Cerebellar cortex (tissue), 1 donor: Measurements from ENCODE around the gene C2orf92.

ENCODE experiments used
- DNase-seq: peaks from one replicate; pipeline ENCODE4 v3.0.0-alpha.2; 2015; ENCODE audit warnings: low spot score

Gene C2orf92

DNA sequence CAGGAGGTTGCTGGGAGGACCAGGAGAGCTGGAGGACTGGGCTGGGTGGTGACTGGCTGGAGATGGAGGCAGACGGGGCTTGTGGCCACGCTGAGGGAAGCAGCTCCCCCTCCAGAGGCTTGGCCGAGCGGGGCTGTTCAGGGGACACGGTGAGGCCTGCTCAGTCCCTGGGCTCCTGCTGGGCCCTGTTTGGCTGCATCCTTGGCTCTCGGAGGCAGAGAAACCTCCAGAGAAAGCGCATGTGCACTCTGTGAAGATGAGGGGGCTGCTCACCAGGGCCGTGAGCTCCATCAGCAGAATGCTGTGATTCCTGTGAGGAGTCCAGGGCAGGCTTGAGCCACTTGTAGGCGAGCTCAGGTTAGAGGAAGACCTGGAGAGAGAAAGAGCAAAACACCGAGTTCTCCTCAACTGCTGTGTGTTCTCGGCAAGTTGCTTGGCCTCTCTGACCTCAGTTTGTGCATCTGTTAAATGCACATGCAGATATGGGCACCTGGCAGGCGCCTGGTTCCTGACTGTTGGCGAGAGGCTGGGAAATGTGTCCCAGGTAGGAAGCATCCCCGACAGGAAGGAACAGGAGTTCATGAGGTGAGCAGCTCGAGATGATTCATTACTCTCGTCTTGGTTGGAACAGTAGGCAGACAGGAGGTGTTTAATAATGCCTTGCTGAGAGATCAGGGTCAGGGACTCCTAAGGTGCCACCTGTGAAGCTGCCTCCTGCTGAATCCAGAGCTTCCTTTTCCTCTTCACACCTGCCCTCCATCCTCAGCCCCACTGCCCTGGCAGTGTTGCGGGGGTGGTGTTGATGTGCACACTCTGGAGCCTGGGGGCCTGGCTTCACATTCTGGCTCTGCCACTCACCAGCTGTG is 44.8 kb downstream of the C2orf92 start:
- no peak for DNase-seq

DNA sequence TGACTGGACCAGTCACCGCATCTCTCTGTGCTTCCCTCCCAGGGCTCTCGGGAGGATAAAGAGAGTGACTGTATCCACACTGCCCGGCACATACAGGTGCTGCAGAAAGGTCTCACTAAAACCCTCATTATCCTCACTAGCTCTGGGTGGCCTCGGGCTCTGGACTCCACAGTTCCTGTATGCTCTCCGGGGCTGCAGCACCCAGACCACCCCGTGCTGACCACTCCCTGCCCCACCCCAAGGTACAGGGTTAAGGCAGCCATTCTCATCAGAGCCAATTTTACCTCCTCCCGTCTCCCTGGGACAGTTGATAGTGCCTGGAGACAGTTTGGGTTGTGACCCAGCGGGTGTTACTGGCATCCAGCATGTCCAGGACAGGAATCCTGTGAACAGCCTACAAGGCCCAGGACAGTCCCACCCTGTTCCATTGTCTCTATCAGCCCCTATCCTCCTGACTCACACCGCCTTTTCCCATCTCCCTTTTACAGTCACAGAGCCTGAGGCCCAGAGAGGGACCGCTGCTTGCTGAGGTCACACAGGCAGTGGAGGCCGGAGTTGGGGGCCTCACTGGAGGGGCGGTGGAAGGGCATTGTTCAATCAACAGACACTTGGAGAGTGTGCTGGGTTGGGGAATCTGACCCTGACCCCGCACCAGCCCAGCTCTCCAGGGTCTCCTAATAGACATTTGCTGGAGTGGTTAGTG is 45.6 kb downstream of the C2orf92 start:
- DNase-seq = no peak

DNA sequence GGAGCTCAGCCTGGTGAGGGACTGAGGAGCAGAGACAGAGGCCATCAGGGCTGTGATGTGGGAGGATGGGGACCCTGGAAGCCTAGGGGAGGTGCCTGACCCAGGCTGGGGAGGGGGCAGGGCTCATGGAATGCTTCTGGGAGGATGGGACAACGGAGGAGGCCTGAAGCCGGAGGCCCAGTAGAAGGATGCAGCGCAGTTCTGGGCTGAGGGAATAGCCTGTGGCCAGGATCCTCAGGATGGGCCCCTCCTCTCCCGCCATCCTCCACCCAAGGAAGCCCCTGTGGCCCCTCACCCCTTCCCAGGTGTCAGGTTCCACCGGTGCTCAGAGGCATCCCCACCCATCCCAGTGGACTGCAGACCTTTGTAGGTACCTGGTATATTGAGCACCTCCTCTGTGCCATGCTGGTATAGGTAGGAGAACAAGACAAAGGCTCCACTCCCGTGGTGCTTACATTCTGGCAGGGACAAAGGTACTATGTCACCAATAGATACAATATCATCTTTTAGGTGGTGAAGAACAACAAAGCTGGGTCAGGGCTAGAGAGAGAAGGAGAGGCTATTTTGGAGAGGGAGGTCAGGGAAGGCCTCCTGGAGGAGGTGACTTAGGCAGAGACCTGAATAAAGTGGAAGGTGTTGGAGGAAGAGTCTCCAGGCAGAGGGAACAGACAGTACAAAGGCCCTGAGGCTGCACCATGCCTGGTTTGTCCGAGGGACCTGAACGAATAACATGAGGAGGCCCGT is 46.6 kb downstream of the C2orf92 start:
- no peak for DNase-seq

DNA sequence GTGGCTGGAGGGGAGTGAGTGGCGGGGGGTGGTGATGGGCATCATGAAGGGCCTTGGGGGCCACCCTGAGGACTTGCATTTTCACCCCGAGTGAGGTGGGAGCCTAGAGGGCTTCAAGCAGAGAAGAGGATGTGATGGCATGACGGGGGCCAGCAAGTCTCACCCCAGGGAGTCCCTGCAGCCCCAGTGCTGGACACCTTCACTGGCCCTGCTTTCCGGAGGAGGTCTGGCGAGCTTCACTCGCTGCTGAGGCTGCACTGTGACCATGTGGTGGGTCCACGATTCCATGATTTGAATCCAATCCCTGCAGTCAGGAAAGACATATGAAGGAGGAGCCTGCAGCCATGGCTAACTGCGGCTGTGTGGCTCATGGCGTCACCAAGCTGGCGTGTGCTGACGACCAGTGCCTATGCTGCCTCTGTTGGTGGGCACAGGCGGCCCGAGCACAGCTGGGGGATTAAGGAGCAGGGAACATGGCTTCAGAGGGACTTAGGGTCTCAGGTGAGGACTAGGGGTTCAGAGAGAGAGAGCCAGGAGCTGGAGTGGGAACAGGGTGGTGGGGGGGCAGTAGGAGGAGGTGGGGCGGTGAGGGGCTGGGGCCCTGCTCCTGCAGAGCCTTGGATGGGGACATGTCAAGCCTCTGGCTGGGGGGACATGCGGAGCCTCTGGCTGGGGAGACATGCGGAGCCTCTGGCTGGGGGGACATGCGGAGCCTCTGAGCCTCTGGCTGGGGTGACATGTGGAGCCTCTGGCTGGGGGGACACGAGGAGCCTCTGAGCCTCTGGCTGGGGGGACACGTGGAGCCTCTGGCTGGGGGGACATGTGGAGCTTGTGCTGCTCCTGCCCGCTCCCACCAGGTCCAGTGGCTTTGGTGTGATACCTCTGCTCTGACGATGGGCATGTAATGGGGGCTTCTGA is 47.4 kb downstream of the C2orf92 start:
- no peak for DNase-seq

DNA sequence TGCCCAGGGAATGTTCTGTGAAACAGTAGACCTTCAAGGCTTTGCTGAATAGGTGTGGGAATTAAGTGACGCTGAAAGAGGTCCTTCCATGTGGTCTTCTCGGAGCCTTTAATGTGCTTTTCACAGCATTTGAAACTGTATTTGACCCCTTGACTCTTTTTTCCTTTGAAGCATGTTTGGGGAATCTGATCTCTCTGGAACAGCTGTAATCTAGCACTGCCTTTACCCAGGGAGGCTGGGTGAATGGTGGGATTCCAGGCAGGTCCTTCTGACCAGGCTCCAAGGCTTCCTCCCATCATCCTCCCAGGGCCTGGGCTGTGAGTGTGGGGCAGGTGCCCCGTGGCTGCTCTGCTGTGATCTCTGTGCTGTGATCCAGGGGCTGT is 48.1 kb downstream of the C2orf92 start:
- no peak for DNase-seq

DNA sequence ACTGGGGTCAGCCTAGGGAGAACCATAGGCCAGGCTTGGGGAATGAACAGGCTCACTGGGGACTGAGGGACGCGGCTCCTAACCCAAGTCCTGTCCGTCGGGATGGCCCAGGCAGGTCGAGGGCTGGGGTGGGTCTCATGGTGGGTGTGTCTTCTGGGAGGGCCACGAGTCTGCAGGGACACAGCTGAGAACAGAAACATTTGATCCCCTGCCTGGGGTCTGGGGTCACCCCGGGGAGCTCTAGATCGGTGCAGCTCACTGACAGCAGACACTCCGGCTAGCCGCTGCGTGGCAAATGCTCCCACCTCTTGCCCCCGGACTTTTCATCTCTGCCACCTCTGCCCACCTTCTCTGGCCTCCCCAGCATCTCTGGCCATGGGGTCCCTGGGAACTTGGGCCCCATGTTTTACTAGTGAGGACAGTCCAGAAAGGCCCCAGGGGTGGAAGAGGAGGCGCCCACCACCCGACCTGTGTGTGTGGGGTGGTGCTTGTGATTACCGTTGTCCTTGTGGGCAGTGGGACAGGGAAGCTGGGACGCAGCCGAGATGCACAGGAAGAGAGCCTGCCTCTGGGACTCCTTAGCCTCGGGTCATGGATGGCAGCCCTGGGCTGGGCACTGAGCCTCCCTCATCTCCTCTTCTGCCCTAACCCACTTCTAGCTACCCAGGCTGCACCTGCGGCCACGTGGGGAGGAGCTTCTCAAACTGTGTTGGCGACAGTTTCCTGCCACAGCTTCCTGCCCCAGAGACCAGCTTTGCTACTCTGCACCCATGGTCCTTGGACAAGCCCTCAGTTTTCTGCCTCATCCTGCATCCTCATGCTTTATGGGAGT is 48.8 kb downstream of the C2orf92 start:
- DNase-seq = no peak

DNA sequence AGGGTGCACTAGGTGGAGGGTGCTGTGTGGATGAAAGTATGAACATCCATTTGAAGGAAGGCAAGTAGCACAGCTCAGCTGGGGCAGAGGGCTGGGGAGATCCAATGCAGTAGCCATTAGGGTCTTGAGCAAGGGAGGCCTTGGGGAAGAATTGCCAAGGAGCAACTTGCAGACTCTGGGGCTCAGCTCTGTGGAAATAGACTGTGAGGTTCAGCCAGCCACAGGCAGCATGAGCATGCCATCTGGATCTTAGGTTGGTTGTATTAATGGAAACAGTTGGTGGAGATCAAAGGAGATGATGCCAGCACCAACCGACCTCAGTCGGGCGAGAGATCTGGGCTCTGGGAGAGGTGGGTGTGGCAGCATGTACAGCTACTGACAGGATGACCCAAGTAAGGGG is 49.4 kb downstream of the C2orf92 start:
- no peak for DNase-seq

DNA sequence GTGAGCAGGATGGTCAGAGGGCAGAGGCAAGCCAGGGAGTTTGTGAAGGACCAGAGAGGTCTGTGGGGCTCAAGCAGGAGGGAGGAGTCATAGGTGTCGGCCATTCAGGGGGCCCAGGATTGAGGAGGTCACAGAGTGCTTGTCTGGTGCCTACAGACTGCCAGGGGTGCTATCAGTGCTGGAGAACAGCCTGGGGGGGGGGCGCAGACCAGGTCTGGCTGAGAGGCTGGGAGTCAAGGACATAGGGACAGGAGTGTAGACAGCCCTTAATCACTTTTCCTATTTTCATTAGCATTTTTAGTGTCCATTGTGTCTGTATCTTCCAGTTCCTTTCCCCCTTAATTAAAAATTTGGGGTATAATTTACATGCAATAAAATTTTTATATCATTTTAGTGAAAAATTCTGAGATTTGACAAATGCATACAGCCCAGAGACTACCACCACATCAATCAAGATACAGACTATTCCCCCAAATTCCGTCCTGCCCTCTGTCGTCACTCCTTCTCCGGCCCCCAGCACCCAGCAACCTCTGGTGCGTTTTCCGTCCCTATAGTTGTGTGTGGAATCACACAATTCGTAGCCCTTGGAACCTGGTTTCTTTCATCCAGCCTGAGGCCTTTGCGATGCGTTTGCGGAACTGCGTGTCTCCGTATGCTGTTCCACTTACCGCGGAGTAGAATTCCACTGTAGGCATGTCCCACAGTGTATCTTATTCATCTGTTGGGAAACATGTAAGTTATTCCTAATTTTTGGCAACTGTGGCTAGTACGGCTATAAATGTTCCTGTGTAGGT is 50.0 kb downstream of the C2orf92 start:
- DNase-seq = no peak

DNA sequence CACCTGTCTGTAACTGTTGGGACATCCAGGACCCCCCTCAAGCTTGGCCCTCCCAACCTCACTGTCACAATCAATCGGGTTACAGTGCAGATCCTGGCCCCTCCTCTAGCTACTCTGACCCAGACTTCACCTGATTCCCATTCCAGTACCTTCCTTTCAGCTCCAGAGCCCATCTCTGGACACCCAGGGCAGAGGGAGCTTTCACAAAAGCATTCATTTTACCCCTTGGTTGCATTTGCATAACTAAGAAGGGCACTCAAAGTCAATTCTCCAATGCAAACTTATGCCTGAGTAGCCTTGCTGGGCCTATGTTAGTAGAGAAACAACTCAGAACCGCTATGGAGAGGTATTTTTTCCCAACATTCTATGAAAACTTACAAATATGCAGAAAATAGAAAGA is 51.2 kb downstream of the C2orf92 start:
- DNase-seq = no peak

DNA sequence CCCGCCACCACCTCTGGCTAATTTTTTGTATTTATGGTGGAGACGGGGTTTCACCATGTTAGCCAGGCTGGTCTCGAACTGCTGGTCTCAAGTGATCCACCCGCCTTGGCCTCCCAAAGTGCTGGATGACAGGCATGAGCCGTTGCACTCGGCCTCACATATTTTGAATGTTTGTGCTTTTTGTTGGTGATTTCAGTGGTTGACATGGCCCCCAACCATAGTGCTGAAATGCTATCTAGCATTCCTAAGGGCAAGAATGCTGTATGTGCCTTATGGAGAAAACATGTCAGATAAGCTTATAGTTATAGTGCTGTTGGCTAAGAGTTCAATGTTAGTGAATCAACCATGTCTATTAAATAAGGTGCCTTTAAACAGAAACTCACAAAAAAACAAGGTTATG is 52.7 kb downstream of the C2orf92 start:
- DNase-seq = no peak

DNA sequence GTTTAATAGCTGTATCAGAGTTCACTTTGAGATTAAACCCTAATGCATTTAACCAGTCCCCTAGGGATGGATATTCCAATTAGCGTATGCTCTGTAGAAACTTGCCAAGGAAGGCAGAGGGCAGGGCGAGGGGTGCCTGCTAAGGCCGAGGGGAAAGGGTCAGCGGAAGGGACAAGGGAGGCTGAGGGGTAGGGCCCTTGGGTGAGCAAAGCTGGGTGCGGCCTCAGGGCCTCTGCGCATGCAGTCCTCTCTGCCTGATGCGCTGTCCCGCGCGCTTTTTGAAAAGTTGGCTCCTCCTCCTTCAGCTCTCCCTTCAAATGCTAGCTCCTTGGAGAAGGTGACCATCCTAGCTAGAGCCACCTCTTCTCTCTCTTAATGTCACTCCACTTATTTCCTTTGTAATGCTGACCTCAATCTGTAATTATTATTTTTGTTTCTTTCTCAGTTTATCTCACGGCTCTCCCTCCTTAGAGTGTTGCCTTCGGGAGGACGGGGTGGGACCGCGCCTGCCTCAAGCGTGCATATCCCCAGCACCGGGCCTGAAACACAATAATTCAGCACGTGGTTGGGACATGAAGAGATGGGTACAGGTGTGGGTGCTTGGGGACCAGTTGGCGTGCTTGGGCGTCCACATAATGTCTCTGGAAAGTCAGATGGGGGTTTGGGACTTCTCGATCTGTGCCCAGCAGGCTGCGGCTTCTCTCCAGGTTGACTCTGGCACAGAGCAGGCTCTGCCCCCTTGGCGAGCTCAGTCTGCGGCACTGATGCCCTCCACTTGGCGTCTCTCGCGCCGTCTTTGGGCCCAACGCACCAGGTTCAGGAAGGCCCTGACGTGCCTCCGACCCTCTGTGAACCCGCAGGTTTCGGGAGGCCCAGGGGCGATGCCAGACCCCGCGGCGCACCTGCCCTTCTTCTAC is 53.9 kb downstream of the C2orf92 start:
- no peak for DNase-seq

DNA sequence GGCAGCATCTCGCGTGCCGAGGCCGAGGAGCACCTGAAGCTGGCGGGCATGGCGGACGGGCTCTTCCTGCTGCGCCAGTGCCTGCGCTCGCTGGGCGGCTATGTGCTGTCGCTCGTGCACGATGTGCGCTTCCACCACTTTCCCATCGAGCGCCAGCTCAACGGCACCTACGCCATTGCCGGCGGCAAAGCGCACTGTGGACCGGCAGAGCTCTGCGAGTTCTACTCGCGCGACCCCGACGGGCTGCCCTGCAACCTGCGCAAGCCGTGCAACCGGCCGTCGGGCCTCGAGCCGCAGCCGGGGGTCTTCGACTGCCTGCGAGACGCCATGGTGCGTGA is 54.5 kb downstream of the C2orf92 start:
- no peak for DNase-seq

DNA sequence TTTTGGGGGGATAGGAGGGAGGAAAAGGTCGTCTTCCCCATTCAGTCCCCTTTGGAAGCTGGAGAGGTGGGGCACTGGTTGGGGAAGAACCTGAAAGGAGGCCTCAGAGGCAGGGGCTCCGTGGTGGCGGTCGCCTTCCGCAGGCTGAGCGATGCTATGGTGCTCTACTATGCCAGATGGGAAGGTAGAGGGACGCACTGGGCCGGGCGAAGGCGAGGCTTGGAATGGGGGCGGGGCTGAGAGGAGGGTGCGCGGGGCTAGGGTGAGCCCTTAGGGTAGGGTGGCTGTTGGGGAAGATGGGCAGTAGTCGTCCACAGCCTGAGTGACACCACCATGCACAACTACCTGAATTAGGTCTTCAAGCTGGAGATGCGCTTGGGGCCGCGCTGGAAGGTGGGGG is 55.0 kb downstream of the C2orf92 start:
- DNase-seq = no peak

DNA sequence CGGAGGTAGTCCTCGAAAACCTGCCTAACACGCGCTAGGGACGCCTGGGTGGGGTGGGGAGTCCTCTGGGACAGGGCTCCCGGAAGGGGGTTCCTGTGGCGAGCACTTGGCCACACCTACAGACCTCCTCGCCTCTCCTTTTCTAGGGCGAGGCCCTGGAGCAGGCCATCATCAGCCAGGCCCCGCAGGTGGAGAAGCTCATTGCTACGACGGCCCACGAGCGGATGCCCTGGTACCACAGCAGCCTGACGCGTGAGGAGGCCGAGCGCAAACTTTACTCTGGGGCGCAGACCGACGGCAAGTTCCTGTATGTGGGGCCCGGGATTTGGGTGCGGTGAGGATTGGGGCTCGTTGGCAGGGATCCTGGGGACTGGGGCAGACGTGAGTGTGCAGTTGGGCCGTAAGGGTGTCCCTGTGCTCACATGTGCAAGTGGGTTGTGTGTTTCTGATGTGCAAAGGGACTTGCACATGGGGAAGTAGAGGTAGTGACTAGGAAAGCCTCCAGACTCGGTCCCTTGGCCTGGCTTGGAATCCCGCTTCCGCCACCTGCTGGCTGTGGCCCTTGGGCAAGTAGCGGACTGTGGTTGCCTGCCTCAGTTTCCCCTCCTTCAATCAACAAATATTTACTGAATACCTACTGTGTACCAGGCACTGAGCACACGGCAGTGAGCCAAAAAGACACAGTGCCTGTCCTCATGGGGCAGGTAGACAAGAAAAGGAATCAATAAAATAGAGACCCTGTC is 55.6 kb downstream of the C2orf92 start:
- DNase-seq = no peak

DNA sequence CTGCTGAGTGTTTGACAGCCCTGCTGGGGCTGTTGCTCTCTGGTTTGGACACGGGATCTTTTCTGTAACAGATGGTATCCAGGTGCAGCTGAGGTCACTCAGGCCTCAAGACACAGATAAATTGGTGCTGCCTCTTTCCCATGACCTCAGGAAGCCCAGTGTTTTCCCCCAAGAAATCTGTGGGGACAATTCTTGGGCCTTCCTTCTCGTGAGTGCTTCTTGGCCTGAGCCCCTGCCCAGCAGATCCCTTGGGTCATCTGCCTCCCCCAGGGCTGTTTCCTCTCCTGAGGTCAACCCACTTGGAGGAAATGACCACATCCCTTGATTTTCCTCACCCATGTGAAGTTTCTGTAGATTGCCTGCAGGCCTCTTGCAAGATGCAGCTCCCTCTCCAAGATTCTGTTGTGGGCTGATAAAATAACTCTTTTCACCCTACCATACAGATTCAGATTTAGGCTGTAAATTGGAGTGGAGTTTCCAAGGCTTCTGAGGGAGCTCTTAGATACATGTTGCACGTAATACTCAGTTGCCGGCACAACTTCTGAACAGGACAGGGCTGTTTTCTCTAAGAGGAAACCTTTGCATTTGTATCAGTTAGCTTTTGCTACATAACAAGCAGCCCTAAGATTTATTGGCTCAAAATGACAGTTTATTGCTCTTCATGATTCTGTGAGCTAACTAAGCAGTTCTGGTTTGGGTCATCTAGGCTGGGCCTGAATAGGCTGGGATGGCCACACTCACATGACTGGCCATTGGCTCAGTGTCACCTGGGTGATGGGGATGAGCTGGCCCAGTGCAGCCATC is 57.0 kb downstream of the C2orf92 start:
- DNase-seq = no peak

DNA sequence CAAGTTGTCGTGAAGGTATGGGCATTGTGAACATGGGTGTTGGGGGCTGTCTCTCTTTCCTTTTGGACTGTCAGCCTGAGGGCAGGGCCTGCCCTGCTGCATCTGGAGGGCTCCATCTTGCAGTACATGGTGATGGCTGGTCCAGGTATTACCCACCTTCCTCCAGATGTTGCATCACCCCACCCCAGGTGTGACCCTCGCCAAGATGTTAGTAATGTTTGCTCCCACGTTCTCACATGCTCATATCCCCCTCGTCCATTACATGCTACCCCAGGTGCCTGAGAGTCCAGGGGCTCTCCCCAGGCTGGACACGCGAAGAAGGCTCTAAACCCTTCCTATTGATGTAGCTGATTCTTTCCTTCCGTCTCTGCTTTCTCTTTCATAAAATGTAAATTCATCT is 57.8 kb downstream of the C2orf92 start:
- no peak for DNase-seq

DNA sequence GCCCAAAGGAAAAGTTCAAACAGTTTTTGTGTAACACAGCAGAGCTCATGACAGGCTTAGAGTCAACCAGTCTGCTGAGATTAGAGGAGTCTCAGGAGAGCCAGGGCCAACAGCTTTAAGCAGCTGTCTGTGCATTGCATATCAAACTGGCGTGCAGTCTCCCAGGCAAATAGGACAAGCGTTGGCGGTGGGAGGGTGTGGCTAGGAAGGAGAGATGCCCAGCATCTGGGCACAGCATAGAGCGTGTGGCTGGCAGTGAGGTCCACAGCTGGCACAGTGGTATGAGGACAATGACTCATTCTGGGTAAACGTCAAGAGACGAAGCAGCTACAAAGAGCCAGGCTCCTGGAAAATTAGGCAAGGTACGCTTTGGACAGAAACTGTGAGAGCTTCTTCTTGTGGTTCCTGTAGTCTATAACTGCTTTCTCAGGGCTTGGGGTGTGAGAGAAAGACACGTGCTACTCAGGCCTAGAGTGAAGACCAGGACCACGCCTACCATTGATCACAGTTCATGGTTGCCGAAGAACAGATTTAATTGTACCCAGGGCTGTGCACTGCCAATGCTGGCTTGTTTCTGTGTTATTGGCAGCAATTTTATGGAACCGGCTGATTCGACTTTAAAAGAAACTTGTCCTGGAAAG is 58.7 kb downstream of the C2orf92 start:
- no peak for DNase-seq
